Measurements from ENCODE around the gene DIRAS1. TPM values are rescaled to one million over a fixed set of nuclear protein-coding genes. Genes with fewer than 3 reads are reported as not detected.
"Not testable (repeated sequence)": the region's sequence is repeated elsewhere in the genome, so short reads cannot be mapped to it uniquely, and the experiment has no call there.

DIRAS1 gene
- polyA plus RNA-seq, 1 donor = 1.3 TPM

GRCh38 chr19:2706251-2706650, 14.9 kb downstream of the DIRAS1 start:
- DNase-seq = no peak

DNA sequence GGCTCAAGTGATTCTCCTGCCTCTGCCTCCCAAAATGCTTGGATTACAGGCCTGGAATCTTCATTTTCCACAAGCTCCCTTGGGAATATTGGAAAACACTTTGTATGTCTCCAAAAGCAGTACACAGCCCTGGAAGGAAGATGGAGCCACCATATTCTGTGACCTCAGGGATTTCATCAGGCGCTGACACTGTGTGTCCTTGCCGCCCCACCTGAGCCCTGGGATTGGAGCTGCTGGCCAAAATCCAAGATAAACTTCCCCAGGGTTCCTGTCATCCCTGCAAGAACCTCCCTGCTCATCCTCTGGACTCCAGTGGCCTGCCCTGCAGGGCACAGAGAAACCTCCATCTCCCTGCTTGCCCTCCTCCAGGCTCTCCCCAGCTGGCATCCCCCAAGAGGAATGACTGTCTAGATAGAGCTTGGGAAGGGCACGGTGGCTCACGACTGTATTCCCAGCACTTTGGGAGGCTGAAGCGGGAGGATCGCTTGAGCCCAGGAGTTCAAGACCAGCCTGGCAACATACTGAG, 17.4 kb downstream of the DIRAS1 start:
- no peak for DNase-seq

DNA sequence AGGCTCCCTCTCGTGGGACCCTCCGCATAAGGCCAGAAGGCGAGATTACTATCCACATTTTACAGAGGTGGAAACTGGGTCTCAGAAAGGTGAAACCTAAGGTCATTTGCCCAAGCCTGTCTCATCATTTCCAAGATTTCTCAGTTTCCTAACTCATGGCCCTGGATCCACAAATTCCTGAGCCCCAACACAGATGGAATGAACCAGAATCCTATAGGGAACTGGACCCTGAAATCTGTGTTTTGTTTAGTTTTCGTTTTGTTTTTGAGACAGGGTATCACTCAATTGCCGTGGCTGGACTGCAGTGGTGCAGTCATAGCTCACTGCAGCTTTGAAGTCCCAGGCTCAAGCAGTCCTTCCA, 18.1 kb downstream of the DIRAS1 start:
- no peak for DNase-seq

DNA sequence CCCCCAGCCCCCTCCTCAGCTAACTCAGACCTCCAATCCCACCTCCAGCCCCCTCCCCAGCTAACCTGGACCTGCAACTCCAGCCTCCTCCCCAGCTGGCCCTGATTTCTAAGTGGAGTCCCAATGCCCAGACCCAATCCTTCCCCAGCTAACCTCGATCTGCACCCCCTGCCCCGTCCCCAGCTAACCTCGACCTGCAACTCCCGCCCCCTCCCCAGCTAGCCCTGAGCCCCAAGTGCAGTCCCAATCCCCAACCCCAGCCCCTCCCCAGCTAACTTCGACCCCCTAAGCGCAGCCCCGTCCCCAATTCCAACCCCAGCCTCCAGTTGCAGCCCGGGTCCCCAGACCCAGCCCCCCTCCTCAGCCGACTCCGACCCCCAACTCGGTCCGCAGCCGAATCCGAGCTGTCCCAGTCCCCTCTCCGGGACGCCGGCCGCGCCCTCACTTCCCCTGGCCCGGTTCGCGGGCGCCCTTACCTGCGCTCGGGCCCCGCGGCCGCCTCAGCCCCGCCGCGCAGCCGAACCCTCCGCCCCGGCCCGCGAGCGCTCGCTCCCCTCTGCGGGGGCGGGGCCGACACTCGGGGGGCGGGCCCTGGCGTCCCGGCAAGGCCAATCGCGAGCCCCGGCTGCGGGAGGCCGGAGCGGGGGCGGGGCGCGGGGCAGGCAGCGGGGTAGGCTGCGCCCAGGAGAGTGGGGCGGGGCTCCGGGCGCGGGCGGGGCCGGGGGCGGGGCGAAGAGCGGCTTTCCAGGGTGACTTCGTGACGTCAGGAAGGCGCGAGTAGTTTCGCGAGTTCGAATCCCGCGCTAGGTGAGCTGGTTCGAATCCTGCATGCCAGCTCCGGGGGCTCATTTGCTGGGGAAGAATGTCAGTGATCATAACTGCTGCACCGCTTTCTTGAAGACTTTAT, 18.7 kb downstream of the DIRAS1 start, which contains the start of gene GNG7:
Gene GNG7, minus strand, starts transcription at position 525 of the 907 bp plus-strand sequence. CDS start 182,006 bp downstream, outside the sequence.
- peak; percentile 85 for DNase-seq

GRCh38 chr19:2701361-2702169, 19.6 kb downstream of the DIRAS1 start:
- no peak for DNase-seq

GRCh38 chr19:2700660-2701360, 20.4 kb downstream of the DIRAS1 start:
- DNase-seq = no peak

GRCh38 chr19:2699413-2700140, 21.6 kb downstream of the DIRAS1 start:
- DNase-seq = no peak

DNA sequence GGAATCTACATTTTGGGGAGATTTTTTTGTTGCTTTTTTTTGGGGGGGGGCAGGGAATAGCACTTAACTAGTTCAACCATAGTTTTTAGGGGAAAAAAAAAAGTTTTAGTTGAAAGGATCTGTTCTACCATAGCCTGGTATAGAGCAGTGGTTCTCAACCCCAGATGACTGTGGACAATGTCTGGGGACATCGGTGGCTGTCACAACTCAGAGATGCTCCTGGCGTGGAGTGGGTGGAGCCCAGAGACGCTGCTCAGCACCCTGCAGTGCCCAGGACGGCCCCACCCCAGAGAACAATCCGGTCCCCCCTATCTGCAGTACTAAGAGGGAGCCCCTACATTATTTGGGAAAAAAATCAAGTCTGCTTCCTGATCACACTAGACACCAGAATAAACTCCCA, 27.0 kb downstream of the DIRAS1 start:
- no peak for DNase-seq

DNA sequence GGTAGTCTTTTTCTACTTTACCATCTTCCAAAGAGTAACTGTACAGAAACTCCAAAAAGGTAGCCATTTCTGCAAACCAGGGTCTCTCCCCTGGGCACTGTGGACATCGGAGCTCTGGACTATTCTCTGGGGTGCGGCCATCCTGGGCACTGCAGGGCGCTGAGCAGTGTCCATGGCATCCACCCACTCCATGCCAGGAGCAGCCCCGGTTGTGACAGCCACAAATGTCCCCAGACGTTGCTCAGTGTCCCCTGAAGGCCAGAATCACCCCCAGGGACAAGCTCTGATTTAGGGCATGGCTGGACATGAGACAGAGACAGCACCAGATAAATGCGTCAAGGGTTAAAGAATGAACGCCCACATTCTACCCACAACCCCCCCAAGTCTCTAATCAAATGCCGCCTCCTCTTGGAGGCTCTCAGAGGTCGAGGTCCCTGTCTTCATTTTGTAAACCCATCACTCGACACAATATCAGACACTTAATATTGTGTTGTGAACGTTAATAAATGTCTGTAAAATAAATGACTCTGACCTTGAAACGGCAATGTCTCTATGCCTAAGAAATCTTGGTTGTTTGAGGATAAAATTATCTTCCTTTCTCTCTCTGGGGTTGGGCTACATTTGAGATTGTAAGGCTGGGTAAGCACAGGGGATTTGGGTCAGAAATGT, 27.5 kb downstream of the DIRAS1 start:
- no peak for DNase-seq

GRCh38 chr19:2691951-2692350, 29.2 kb downstream of the DIRAS1 start:
- DNase-seq = no peak

GRCh38 chr19:2690856-2691255, 30.3 kb downstream of the DIRAS1 start:
- DNase-seq = no peak

DNA sequence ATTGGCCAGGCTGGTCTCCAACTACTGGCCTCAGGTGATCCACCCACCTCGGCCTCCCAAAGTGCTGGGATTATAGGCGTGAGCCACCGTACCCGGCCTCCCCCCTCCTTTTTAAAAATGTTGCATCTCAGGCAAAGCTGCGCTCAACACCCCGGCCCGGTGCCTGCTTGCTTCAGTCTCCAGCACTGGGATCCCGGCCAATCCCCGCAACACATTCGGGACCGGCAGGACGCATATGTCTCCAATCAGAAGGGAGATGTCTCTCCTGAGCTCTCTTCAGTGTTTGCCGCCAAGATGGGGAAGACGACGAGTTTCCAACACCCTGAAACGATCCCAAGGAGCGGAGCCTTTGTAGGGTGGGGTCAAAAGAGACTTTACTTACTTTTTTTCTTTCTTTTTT, 34.8 kb downstream of the DIRAS1 start:
- DNase-seq = no peak

DNA sequence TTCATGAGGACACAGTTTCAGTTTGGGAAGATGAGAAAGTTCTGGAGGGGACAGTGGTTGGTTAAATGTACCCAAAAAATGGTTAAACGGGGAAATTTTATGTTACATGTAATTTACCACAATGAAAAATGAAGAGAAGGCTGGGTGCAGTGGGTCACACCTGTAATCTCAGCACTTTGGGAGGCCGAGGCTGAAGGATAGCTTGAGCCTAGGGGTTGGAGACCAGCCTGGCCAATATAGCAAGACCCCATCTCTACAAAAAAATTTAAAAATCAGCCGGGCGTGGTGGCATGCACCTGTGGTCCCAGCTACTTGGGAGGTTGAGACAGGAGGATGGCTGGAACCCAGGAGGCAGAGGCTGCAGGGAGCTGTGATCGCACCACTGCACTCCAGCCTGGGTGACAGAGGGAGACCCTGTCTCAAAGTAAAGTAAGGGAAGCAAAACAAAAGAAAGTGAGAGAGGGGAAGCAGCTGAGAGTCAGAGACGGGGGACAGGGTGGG, 35.9 kb downstream of the DIRAS1 start:
- no peak for DNase-seq

- no peak for DNase-seq
These were observed 37.7 kb downstream of the DIRAS1 start for GRCh38 chr19:2683430-2684003.

- no peak for DNase-seq
These were observed 40.4 kb downstream of the DIRAS1 start for GRCh38 chr19:2680808-2681207.

- no peak for DNase-seq
These were observed 41.7 kb downstream of the DIRAS1 start for GRCh38 chr19:2679439-2679838.

GRCh38 chr19:2678948-2679347, 42.2 kb downstream of the DIRAS1 start:
- DNase-seq = not testable (repeated sequence)

DNA sequence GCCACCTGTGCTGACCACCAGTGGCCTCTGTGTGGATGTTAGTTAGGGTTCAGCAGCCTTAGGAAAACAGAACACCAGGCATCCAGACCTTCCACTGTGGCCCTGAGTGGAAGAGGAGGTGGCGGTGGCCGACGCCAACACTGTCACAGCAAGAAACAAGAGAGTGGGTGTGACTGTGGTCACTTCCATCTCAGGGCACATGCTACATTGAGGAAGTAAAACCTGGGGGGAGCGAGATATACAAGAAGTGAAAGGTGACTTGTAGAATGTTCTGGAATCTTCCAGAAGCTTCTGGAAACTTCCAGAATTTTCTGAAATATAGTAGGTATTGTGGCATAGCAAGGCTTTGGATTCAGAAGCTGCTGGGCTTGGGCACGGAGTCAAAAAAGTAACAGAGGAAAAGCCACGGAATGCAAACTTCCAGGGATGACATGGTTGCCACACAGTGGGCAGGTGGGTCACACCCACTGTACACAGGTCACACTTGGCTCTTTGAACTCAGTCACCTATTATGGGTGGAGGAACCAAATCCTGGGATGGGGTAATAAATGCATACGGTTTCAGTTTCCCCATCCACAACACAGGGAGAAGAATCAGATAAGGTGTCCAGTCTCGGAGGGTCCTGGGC, 43.0 kb downstream of the DIRAS1 start:
- DNase-seq = no peak

DNA sequence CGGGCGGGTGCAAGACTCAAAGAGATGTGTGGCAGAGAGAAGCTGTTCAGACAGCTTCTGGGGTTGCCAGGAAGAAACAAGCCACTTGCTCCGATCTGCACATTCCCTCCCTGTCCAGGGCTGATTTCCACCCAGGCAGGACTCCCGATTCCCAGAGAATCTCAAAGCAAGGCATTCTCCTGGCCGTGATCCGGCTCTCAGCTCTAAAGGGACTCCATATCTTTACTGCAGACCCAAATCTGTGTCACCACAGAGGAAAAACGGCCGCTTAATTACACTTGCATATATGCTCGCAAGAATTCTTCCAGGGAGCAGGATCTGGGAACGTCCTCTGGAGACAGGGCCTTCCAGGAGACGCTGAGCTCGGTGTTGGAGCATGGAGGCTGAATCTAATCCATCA, 44.3 kb downstream of the DIRAS1 start:
- DNase-seq = no peak

- no peak for DNase-seq
These were observed 45.3 kb downstream of the DIRAS1 start for GRCh38 chr19:2675892-2676291.

Data from hindlimb muscle (tissue), 1 donor.